Activated CD8-positive, alpha-beta memory T cell treated with anti-CD3 and anti-CD28 coated beads for 1 hour (primary cell): ENCODE results near the gene EPGN.
"Not testable (repeated sequence)": the region's sequence is repeated elsewhere in the genome, so short reads cannot be mapped to it uniquely, and the experiment has no call there.

Experiments used
- DNase-seq, 2 donors: peaks; one replicate each; pipeline ENCODE4 v3.0.0-alpha.2; 2020; ENCODE audit warnings: low read depth in 1 of 2; ENCODE audit errors: extremely low read depth in 1 of 2

The EPGN gene

DNA sequence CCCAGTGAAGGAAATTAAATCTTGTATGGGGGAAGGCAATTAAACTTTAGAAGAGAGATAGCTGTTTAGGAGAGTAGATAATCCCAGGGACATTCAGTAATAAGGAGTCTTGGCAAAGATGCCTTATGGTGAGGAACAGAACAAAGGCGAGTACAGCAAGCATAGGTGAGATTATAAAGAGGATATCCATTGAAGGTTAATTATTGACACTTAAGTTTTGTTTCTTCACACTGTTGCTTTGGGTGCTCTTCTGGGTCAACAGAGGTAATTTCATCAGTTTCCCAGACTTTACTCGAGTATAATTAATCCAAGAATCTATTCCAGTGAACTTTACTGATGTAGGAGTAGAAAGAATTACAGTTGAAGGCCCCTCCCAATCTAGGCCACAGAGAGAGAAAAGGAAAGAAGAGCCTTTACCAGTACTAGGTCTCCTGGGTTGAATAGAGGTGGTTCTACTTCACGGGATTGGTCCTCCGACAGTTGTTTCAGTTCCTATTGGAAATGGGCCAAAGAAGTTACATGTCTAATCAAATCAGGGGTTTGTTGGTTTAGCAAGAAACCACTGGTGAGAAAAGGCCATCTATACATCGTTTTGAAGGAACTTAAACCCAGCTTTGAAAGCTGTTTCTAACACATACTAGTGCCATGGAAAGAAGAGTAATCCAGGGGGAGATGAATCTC is 27.2 kb downstream of the EPGN start:
- DNase-seq: no peak

DNA sequence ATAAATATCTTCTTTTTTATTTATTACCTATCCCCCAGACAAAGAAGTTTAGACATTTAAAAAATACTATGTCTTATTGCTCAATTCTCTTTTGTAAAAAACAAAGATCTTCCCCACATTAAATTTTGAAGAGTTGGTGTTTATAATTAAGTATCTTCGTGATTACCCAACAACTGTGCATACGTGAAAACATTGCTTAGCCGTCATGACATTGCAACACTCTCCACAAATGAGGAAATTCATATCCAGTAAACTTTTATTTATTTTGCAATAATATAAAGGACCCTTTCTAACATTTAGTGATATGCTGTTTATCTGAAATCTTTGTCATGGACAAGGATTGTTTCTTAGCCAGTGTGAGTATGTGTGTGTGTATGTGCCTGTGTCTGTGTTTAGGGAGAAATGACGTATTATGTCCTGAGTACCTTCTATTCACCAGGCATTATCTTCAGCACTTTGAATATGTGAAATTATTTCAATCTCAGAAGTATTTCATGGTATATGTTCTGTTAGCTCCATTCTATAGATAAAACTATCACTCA is 30.6 kb downstream of the EPGN start:
- DNase-seq: no peak

- no peak for DNase-seq
Measured at GRCh38 chr4:74339501-74339900, 31.2 kb downstream of the EPGN start.

DNA sequence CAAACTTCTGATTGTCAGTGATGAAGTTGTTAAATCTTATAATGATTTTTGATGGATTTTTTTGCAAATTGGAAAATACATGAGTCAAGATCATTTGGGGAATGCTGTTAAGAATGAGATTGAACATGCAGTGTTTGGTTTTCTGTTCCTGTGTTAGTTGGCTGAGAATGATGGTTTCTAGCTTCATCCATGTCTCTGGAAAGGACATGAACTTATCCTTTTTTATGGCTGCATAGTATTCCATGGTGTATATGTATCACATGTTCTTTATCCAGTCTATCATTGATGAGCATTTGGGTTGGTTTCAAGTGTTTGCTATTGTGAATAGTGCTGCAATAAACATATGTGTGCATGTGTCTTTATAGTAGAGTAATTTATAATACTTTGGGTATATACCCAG is 32.2 kb downstream of the EPGN start:
- not testable (repeated sequence) for DNase-seq

- DNase-seq: no peak
Measured at GRCh38 chr4:74344031-74344430, 35.8 kb downstream of the EPGN start.

DNA sequence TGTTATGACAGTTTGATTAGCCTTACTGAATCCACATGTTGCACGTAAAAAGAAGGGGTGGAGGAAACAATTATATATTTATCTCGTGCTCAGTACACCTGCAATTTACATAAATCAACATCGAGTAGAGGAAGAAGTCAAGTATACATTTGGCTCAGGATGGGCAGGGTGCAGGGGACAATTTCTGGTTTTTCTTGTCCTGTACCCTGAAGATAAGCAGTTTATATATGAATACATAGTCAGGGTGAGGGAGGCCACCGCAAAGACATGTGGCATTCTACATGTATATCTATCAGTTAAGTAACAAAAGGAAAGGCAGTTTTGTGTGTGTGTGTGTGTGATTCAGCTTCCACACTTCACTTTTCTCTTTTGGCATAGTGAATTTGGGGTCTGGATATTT is 45.6 kb downstream of the EPGN start:
- no peak for DNase-seq

DNA sequence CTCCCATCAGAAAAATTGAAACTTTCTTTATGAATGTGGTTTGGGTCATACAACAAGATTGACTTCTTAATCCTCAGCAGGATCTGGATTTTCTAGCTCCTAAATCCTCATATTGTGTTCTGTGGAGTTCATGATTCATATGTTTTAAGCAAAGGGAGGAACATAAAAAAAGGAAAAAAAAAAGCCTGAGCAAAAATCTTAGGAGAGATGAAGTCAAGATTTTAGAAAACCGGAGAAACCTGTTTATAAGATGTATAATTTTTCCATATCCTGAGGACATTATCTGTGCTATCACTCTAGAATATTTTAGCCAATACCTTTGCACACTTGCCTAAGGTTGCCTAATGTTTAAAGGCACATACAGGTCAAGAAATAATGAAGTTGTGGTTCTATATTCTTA is 49.7 kb downstream of the EPGN start:
- no peak for DNase-seq

DNA sequence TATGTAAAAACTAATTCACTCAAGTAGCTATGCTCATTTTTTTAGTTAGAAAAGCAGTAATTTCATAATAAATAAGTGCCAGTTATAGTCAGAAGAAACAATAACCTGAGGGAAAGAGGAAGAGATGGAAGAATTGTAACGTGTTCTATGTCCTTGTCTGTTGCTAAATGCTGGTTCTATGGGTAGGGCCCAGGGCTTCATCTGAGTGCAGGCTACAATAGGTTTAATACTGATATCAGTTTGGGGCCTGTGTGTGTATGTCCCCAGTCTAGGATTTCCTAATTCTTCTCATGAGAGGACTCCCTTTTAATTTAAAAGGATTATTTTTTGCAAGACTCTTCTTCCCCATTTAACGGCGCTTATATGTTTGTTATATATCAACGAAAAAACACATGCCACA is 53.4 kb downstream of the EPGN start:
- no peak for DNase-seq

DNA sequence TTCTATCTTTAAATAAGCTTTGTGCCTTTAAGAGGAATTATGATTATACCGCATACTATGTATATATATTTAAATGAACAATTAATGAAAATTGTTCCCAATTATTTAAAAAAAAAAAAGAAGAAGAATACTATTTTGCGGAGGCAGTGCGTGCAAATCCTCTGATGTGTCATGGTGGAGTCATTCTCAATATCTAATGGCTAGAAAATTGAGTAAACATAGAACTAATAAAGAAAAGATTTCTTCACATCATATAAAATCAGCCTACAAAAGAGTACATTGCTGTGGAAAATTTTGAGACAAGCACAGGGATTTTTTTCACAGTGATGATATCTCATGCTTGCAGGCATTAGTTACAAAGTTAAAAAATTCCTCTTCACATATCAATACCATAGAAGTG is 54.1 kb downstream of the EPGN start:
- DNase-seq: no peak

DNA sequence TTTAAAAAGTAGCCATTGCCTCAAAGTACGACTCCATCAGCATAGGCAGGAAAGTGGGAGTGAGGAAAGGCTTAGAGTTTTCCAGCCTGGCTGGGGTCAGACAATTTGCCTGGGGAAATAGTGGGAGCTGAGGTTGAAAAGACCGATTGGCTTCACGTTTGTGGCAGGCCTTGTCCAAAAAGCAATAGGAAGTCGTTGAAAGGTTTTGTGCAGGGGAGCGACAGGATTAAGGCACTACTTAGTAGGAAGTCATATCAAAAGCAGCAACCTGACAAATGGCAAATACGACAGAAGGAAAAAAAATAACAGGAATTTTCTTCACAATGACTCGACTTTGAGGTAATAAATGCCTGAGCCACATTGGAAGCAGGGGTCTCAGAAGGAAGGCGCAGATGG is 56.0 kb downstream of the EPGN start:
- DNase-seq: no peak

- no peak for DNase-seq
Measured at GRCh38 chr4:74364652-74365491, 56.6 kb downstream of the EPGN start, which contains the start of gene EREG. TSS of gene EREG (plus strand) at chr4:74365145. CDS start at chr4:74365309, 164 bp downstream.

DNA sequence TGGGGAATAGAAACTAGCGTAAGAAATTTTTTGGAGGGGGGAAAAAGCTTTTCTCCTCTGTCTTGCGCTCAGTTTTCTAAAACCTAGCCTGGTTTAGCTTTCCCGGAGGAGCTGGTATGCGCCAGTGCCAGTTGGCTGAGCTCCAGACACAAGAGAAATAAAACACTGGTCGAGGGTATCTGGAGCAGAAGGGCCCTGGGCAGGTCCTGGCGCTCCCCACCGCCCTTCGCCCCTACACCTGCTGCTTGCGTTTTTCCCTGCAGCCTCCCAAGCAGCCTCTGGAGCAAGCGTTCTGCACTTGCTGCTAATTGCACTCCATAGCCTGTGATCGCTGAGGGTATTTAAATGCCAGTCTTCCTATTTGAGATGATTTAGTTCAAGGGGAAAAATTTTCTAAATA is 57.5 kb downstream of the EPGN start:
- no peak for DNase-seq
